ENCODE data around the gene ZNF608. TPM values are rescaled to one million over a fixed set of nuclear protein-coding genes. Genes with fewer than 3 reads are reported as not detected.

The ZNF608 gene, protein sequence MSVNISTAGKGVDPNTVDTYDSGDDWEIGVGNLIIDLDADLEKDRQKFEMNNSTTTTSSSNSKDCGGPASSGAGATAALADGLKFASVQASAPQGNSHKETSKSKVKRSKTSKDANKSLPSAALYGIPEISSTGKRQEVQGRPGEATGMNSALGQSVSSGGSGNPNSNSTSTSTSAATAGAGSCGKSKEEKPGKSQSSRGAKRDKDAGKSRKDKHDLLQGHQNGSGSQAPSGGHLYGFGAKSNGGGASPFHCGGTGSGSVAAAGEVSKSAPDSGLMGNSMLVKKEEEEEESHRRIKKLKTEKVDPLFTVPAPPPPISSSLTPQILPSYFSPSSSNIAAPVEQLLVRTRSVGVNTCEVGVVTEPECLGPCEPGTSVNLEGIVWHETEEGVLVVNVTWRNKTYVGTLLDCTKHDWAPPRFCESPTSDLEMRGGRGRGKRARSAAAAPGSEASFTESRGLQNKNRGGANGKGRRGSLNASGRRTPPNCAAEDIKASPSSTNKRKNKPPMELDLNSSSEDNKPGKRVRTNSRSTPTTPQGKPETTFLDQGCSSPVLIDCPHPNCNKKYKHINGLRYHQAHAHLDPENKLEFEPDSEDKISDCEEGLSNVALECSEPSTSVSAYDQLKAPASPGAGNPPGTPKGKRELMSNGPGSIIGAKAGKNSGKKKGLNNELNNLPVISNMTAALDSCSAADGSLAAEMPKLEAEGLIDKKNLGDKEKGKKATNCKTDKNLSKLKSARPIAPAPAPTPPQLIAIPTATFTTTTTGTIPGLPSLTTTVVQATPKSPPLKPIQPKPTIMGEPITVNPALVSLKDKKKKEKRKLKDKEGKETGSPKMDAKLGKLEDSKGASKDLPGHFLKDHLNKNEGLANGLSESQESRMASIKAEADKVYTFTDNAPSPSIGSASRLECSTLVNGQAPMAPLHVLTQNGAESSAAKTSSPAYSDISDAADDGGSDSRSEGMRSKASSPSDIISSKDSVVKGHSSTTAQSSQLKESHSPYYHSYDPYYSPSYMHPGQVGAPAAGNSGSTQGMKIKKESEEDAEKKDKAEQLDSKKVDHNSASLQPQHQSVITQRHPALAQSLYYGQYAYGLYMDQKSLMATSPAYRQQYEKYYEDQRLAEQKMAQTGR (N-terminal part only)
- total RNA-seq: 15.3 TPM
- long read RNA-seq, partial matches to known transcripts: 10 of 14 reads
- long read RNA-seq, other reads (novel, unspliced or antisense): 3 of 14 reads

DNA sequence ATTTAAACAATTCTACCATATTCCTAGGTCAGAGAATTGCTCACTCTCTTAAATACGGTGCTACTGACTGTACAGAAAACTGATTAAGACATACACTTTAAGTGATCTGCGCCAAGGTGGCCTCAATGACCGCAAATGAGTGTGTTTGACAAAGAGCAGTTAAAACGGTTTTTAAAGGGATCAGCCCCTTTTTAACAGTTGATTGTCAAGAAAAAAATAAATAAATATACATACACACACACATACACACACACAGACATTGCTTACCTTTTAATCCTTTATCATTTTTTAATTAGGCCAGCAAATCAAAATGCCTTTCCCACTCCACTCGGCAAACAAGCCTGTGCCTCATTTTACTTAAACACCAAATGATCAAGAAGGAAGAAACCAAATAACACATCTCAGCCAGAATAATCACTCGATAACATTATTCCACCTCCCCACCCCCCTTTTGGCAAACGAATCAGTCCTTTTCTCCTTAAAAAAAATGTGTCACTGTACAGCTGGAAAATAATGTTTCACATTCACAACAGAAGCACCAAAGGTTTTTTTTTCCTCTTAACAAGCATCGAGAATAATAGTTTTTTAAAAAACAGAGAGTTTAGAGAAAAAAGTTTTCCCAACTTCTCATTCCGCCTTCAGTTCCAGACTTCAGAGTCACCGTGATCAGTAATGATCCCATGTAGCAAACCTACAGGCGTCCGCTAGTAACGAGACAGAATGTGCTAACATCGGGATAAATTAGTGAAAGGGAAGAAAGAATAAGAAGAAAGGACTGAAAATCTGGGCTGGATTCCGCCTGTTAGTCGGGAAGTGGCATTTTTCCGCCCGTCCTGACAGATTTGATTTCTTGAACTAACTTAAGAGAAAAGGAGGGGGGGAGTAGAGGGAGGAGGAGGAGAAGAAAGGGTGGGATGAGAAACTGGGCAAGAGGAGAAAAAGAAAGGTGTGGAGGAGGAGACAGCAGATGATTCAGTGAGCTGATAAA lies at the start of gene ZNF608:
TSS of gene ZNF608 (minus strand) at position 712 of the 988 bp plus-strand sequence. CDS start 1,650 bp downstream, outside the sequence.
- no peak for DNase-seq (ENCODE audit: low spot score)

DNA sequence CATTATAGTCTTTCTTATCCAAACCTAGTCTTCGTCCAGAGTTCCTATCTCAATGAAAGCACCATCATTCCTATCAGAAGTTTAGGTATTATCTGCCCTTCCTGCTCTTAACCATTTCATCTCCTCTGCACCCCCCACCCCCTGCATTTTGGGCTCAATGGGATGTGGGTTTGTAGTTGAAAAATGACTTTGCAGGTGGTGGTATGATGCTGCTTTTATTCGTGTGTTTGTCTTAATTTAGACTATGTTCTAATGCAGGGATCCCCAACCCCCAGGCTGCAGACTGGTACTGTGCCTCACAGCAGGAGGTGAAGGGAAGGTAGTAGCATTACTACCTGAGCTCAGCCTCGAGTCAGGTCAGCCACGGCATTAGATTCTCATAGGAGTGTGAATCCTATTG lies 49.4 kb upstream of the ZNF608 start:
- no peak for DNase-seq (ENCODE audit: low spot score)

DNA sequence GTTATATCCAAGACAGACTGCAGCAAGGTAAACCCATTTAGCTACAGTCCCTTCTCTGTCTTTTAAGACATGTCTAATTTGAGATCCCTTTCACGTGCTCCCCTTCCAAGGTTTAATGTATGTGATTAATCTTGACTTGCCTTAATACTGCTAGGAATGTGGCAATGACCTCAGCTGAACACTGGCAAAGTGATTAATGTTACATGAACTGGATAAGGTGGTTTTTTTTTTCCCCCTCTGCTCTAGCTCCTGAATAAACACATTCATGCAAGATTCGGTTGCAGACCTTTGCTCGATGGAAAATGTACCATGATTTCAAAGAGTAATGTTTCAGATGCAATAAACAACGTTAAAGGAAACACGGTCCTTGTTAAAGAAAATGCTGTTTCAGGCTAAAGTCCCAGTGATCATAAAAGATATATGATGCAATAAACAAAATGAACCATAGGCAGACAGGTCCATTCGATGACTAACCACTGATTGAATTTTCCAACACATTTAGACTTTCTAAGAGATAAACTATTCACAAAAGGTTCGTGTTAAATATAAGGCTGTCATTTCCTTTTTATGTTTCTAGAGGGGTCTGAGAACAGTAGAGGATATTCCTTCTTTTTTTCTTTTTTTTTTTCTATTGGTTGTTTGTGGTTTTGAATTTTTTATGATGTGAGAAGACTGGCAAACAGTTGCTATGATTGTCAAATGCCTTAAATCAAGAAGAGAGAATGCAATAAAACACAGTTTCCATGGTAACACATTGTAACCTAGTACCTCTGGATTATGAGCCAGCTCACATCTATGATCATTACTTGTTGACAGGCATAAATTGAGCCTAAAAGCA lies 44.7 kb upstream of the ZNF608 start:
- DNase-seq (ENCODE audit: low spot score): no peak

DNA sequence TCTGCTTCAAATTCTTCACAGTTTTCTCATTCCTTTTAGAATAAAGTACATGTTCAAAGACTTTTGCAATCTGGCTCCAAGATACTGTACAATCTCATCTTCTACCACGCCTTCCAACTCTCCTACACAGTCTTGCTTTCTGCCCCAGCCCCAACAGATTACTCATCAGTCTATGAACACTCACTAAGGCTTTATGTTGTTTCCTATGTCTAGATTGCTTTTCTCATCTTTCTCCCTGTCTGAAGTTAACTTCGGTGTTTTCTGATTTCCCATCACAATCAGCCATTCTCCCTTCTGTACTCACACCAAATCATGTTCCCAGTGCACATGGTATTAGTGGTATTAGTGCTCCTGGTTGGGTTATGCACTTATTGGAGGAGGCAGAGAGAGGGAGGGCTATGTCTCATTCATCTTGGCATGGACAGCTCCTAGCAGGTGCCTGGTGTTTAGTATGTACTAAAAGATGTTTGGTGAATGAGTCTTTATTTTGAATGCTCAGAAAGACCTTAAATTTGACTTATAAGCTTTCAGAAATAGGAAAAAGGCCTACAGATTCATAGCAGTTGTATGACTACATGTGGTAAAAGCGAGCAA lies 44.0 kb upstream of the ZNF608 start:
- DNase-seq (ENCODE audit: low spot score): no peak

DNA sequence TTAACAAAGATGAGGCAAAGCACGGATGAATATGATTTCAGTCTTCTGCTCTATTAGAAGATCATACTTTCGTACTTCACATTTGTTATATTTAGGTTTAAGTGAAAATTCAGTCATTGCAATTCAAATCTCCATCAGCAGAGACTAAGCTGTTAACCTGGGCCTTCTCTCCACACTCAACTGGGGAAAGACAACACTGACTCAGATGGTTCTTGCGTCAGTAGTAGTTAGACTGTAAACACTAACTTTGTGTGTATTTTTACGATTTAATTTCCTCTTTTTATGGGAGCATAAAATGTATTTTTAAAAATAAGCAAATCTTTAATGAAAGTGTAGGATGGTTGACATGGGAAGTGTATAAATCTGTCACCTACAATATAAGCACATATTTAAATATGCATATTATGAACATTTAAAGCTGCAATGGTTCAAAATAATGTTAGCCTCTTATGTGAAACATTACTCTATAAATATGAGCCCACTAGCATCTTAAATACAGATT lies 42.7 kb upstream of the ZNF608 start:
- DNase-seq (ENCODE audit: low spot score): no peak

DNA sequence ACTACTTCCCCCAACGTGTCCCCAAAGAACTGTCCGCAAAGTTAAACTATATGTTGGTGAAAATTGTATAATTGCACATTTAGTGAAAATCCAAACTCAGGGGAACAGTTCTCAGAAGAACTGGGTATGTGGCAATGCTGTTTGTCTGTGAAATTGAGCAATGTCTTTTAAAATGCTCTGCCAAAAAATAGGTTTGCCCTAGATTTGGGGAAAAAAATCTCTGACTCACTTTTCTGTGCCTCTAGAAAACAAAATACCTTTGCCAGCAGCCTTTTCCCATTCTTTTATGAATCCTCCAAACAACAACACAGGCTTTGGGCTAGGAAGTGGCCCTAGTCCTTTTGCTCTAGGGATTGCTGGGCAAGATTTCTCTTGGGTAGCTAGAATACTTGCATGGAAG lies 37.4 kb upstream of the ZNF608 start:
- DNase-seq (ENCODE audit: low spot score): no peak

DNA sequence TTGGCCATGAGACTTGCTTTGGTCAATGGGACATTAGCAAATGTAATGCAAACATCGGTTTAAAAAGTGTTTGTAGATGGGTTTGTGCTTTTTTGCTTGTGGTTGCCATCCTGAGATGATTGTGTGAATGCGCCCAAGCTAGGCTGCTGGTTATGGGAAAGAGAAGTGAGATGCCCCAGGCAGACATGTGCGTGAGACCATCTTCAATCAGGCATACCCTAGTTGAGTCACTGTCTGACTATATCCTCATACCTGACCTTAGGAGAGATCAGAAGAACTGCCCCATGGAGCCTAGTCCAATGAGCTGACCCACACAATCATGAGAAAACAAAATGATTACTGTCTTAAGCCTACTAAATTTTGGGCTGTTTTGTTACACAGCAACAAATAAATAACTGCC lies 36.8 kb upstream of the ZNF608 start:
- DNase-seq (ENCODE audit: low spot score): no peak

DNA sequence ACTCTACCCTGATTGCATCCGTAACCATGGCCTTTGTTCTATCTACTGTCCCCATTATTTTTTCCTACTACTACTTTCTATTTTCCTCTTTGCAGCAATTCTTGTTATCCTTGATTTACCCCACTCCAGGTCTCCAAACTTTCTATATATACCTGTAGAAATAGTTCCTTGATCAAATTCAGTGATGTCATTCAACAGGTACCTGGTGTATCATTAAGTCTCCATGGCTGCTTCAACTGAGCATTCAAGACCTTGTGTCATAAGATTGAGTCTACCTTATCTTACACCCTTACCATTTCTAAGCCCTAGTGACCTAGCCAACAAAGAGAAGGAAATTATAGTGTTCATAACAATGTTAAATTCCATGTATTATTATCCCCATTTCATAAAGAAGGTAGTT lies 35.8 kb upstream of the ZNF608 start:
- DNase-seq (ENCODE audit: low spot score): no peak

DNA sequence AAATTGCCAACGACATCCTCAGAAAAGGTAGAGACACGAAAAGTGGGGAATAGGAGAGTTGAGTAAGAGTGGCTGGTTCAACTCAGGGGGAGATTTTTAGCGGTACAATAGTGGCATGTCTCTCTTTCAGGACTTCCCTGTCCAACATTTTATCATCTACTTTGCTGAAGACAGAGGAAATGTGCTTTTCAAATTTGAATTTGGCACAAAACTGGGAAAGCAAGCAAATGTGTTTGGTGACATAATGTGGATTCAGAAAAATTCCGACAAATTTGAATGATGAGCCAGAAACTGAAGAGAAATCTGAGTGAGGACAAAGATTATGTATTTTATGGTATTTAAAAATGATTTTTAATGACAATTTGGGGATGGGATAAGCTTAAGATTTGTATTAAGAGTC lies 33.6 kb upstream of the ZNF608 start:
- no peak for DNase-seq (ENCODE audit: low spot score)

DNA sequence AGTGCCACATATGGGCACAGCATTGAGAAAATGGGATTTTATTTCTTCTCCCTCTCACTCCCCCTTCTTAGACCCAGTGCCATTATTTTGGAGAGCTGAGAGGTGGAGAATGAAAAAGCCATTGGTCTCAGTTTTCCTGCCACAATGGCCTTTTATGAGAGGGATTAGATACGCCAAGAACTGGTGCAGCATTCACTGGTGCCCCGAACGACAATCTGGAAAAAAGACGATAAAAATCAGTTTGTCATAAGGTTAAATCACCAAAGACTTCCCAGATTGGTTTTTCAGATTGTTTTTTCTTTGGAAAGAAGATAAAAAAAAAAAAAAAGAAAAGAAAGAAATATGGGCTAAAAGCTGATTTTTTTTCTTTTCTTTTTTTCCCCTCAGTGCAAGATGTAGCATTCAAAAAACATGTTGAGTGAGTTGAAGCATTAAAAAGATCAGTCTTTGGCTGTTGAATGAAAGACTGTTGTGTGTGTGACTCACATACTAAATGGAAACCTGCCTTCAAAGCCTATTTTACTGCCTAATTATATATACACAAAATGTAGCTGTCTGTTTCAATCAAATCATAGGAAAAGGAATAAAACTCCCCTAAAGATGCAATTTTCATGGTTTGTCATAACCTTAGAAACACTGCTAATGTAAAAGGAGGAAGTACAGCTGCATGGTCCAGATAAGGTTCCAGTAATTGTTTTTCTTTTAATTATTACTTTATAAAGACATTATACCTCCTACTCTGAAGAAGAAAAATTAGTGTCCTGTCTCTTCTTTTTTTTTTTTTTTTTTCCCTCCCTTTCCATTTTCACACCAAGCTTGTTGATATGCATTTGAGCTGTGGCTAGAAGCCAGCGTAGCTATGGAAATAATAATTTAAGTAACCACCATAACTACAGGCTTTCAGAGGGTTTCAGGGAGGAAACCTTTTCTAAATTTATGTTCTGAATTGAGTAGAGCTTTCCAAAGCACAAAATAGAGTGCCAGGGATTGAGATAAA lies 27.2 kb upstream of the ZNF608 start:
- DNase-seq (ENCODE audit: low spot score): no peak

DNA sequence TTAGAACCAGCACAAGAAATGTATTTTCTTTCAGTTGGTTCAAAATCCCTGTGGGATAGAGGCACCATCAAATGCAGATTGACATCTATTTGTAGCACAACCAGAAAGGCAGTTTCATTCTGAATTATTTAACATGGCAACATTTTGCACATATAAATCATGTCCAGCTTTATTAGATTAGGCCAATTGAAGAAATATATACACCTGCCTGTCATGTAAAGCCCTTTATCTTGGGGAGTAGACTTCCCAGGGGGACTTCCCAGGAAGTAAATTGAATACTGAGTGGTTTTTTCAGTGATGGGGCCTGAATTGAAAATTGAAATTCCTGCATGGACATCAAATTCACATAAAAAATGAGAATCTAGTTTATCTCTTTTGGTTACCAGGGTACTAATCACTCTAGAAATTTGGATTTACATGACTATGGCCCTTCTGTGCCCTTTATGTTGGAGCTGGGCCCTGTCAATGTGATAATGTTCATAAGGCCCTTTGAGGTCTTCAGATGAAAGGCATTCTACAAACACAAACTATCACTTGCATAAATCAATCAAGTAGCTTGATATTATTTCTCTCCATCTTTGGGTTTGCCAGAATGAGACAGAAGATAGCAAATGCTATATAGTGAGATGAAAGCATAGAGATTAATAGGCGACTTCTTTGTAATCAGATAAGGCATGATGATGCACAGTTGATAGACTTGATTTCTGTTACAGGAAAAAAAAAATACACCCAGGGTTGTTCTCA lies 26.2 kb upstream of the ZNF608 start:
- no peak for DNase-seq (ENCODE audit: low spot score)

DNA sequence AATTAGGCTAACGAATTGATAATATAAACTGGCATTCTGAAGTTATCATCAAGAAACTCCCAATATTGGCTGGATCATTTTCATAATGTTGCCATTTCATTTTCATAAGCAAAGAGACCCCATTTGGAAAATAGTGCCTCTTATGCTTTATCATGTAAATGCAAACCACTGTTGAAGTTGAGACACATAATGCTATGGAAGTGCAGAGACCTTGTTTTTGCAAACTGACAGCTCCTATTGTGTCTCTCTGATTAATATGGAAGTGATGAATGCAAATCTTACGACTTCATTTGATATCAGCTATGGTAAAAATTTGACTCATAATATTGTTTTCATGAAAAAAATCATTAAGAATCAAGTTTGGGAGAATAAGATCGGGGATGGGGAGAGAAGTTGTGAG lies 25.3 kb upstream of the ZNF608 start:
- DNase-seq (ENCODE audit: low spot score): no peak

DNA sequence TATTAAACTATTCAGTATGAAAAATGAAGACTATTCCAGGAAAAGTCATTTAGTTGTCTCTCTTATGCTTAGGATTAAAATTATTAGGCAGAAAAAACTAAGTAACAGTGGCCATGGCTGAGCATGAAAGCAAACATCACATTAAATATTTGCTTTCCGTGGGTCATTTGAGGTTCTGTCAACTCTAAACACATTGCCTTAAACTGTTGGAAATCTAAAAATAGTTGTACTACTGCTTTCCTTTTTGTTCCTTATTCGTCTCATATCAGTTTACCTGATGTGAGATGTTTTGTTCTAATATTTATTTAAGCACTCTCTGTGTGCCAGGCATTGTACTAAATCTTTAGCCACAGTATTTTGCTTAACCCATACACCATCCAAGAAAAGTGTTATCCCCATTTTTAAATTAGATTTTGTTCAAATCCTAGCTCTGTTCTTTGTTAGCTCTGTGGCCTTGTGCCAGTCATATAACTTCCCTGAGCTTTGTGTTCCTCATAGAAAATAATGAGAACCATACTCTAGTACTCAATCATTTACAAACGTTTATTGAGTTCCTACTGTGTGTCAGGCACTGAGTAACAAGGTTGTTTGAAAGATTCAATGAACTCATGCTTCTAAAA lies 18.7 kb upstream of the ZNF608 start:
- no peak for DNase-seq (ENCODE audit: low spot score)

DNA sequence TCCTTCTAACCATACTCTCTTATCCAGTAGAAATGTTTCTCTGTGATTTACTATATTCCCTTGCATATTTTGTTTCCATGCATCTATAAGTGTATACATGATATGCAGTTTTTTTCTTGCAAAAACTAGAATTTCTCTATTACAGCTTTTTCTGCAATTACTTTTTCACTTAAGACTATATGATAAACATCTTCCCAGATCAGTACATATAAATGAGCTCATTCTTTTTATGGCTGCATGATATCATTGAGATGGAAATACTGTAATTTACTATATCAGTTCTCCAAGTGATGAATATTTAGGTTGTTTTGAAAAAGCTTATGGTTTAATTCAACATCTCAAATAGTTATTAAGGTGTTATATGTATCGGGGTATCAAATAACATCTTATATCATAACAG lies 18.1 kb upstream of the ZNF608 start:
- DNase-seq (ENCODE audit: low spot score): no peak

DNA sequence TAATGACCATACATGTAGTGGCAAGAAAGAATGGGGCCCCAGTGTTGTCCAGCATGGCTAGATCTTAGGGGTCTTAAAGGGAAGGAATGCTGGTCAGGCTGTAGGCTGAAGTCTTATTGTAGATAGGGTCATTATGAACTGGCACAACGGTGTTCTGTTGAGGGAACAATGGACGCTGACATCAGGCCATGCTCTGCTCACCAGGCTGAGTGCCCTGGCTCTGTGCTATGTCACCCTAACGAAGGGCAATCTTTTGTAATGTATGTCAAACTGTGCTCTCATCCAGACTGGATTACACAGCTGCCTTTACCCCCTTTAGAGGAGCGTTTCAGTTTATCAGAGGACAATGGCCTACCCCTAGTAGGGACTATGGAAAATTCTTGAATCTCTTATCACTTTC lies 14.6 kb upstream of the ZNF608 start:
- DNase-seq (ENCODE audit: low spot score): no peak

DNA sequence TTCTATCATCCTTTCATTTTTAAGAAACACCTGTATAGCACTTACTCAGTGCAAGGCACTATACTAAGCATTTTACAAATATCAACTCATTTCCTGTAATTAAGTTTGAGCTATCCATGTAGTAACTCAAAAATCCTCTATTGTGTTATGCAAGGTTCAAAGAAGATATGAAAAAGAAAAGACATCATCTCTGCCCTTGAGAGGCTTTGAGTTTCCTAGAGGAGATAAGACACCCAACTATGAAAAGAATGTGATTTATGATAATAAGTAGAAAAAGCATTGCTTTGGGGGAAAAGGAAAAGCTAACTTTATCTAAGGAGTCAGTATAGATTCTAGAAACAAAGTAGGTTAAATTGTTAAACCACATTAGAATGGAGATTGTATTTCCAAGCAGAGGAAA lies 14.2 kb upstream of the ZNF608 start:
- no peak for DNase-seq (ENCODE audit: low spot score)

DNA sequence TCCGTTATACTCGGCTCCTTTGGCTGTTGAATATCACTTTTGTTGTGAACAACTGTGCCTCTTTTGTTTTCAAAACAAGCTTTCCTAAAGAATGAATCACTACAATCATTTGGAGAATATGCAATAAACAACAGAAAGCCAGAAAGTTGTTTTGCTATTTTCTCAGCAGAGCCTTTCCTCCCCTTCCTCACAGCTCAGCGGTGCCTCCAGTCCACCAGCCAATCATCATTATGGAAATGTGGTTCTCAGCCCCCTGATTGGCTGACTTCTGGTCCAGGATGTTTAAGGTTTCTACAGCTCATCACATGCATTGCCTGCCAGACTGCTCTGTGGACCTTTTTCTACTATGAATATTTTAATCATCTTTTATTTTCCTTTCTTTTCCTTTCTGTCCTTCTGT lies 9.1 kb upstream of the ZNF608 start:
- DNase-seq (ENCODE audit: low spot score): no peak
